GM19397 (cell line): ENCODE data around the gene MRPL34.

Experiments used
- ATAC-seq: cut with Tn5 transposase; IDR thresholded peaks from one replicate; pipeline ENCODE4 v1.9.1; 2021; ENCODE audit warnings: mild to moderate bottlenecking, moderate library complexity; ENCODE audit not compliant: unreplicated experiment

Gene MRPL34

DNA sequence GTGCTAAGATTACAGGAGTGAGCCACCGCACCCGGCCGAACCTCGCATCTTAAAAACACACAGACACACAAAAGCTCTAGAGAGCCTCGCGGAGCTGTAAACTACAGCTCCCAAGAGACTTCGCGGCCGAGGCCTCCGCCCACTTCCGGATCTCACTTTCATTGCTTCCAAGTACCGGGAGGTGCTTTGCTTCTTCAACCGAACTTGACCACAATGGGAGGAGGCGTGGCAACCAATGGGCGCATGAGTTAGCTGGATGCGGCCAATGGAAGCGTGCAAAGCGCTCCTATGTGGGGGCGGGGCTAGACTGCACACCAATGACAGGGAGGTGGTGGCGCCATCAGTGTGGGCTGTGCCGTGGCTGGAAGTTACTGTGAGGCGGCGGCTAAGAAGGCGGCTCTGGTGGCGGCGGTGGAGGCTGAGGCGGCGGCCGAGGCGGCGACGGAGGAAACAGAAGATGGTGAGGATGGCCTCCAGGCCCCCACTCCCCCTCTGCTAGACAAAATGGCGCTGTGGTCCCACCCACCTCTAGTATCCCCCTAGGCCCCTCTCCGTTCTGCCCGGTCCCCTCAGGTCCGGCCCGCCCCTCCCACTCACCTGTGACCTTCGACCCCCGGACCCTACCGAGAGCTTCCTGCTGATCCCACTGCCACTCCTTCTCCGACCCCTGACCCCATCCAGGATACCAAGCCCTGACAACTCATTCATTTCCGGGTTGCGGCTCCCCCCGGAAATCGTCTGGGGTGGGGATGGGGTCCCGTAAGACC is 3.7 kb downstream of the MRPL34 start, which contains the start of gene DDA1:
Gene DDA1 (plus strand): TSS at position 366 of the 767 bp plus-strand sequence. CDS start 92 bp downstream, at position 458.
- peak; percentile 44 for ATAC-seq

- ATAC-seq: no peak
These were observed 4.3 kb downstream of the MRPL34 start for GRCh38 chr19:17309965-17310461.

GRCh38 chr19:17311455-17312188 is 6.0 kb downstream of the MRPL34 start:
- no peak for ATAC-seq

GRCh38 chr19:17312189-17313113 is 6.8 kb downstream of the MRPL34 start:
- ATAC-seq: no peak

DNA sequence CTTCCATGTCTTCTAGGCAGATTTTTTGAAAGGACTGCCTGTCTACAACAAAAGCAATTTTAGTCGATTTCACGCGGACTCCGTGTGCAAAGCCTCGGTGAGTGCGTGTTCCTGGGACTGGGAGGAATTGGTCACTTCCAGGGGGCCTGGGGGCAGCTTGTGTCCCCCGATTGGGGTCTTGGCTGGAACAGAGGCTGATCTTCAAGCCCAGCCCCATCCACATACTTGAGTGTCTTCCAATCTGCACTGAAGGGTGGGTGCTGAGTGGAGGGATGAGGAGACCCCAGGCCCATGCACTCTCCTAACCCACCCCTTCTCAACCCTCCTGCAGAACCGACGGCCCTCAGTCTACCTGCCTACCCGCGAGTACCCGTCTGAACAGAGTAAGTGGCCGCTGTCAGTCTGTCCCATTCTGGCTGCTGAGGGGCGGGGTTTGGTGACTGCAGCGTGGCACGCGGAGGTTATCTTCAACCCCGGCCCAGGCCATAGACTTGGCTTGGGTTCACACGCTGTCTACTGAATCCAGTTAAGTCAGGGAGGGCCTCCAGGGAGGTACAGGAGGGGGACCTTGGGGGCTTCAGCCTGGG is 8.4 kb downstream of the MRPL34 start:
- ATAC-seq: no peak

DNA sequence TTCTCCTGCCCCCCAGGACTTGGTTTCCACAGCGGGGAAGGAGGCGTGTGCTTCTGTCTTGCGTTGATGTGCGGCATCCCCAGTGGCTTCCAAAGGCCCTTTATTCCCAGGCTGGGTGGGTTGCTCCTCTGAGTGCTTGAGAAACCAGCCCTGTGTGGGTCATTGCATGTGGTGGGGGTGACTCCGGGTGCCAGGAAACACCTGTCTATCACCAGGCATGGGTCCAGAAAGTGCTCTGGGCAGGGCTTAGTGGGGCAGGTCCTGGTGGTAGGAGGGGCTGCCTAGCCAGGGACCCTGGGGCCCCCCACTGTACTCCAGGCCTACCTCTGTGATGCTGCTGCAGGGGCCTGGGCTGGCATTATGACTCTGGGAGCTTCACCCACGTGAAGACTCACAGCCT is 13.3 kb downstream of the MRPL34 start:
- no peak for ATAC-seq

GRCh38 chr19:17319473-17320238 is 14.0 kb downstream of the MRPL34 start:
- ATAC-seq: no peak

DNA sequence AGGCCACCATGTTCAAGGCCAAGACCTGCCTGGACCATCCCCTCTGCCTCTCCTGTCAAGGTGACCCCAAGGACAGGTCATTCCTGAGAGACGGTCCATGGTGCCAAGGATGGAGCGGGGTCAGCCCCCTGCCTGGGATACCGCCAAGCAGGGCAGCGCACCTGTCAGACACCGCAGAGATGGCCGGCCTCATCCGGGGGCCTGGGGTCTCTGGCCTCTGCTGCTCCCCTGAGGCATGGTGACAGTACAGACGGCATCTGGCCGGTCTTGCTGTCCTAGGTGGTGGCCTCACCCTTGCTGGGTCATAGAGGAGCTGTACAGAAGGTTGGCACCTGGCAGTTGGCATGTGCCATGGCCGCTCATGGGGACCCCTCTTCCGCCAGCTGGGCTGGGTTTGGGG is 14.8 kb downstream of the MRPL34 start:
- no peak for ATAC-seq

DNA sequence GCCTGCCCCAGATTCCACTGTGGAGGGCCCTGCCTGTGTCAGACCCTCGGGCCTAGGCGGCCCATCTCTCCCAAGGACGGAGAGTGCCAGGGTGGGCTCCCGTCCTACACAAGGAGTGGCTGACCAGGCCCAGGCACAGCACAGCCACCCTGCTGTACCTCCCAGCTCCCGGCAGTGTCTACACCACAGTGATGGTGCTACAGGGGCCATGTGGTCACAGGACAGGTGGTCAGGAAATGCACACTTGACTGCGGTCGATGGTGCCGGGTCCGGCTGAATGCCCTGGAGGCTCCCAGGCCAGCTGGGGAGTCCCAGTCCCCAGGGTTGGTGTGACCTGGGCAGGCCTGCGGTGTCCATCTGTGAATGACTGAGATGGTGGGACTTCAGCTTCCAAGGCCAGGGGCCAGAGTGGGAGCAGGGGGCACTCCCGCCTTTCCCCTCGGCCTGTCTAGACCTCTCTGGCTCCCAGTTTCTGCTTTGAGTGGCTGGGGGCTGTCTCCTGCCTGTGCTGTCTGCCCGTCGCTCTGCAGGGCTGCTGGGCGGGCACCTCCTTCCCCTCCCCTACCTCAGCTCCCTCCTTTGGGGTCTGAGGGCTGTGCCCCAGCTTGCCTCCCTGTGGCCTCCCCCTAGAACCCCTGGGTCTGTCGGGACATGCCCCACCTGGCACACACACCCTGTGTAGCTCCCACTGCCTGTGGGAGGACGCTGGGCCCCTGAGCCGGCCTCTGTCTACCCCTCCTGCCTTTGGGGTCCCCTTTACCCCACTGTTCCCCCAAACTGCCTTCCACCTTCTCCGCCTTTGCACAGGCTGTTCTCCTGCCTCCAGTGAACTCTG is 16.2 kb downstream of the MRPL34 start:
- ATAC-seq: no peak

DNA sequence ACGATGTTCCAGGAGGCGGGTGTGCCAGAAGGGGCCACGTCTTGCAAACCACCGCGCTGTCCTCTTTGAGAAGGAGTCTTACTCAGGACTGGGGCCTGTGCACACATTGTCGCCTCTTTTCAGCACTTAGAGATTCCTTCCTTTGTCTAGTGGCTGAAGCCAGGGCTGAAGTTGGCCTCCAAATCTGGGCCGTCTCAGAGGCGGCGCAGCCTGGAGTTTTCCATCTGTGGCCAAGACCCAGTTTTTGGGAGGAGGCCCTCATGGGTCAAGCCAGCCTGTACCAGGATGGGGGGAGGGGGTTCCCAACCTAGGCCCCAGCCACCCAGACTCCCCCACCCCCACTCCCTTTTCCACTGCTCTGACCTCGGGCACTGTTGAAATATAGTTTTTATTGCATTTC is 17.2 kb downstream of the MRPL34 start:
- no peak for ATAC-seq

GRCh38 chr19:17323300-17323963 is 17.8 kb downstream of the MRPL34 start:
- no peak for ATAC-seq

DNA sequence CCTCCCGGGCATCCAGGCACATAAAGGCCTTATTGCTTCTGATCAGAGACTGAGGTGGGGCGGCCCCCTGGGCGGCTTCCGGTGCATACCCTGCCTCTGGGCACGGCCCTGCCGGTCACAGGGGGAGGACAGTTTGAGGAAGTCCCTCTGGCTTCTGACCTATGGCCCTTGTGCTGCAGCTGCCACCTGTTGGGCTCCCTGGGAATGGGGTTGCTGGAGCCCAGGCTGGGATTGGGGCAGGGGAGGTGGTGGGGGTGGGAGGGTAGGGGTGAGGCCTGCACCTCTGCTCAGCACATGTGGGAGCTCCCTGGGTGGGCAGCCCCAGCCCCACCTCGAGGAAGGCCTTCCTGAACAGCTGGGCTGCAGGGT is 18.3 kb downstream of the MRPL34 start:
- ATAC-seq: no peak

DNA sequence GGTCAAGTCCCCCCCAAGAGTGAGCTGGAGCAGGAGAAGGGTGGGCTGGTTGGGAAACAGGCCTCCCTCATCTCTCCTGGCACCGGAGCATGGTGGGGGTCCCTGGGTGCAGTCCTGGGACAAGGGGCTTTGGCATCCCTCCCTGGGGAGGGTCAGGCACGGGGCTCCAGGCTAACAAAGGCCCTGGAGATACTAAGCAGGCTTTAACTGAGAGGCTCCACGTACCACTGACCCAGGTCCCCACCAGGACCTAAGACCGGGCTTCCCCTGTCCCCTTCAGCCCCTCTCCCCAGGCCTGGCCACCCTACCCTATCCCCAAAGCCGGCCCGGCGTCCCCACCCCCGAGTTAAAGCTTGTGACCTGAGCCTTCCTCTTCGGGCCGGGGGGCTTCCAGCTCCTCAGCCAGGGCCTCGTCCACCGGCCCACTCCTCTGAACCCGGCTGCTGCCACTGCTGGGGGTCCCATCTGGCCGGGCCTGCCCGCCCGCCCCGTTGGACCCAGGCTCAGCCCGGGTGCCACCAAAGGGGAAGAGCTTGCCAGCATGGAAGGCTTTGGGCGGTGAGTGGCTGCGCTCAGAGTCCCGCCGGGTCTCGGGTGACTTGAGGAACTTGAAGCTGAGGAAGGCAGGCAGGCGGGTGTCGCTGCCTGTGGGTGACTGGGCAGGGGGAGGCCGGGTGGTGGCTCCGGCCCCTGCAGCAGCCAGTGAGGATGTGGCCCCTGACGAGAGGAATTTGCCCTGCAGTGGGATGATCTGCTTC is 18.9 kb downstream of the MRPL34 start:
- no peak for ATAC-seq

- no peak for ATAC-seq
These were observed 19.5 kb downstream of the MRPL34 start for GRCh38 chr19:17325133-17325532.

GRCh38 chr19:17325881-17326594 is 20.4 kb downstream of the MRPL34 start:
- ATAC-seq: no peak

DNA sequence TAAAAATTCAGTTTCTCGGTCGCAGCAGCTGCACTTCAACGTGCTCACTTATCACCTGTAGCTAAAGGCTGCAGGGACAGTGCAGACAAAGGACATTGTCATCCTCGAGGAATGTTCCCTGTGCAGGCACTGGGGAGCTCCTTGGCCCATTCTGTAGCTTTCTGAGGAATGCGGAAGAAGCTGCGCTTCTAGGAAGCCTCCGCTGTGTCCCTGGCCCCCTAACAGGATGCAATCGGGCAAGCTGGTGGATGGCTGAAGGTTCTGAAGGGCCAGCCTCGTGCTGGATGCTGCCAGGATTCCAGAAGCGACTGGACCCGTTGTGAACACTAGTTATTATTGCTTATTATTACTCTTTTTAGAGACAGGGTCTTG is 20.9 kb downstream of the MRPL34 start:
- ATAC-seq: no peak

DNA sequence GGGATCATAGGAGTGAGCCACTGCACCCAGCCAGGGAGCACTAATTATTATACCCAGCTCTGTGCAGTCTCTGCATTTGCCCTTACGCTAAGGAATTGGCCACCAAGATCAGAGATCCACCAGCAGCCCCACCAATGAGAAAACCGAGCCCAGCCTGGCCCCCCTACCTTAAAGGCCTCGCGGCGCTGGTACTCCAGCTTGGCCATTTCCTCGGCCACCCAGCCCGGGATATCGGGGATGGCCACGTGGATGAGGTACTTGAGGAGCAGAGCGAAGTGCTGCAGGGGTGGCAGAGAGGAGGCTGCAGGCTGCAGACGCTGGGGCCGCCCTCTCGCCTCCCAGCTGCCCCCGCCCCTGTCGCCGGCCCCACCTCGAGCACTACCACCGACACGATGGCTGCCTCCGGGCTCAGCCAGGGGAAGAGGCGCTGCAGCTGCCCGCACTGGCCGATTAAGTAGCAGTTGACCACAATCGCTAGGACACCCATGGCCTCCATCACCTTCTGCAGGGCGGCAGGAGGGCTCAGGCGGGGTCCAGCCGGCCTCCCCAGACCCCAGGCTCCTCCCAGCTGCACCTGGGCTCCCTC is 21.5 kb downstream of the MRPL34 start:
- no peak for ATAC-seq
